Measurements from ENCODE around the gene SNN.

The SNN gene

DNA sequence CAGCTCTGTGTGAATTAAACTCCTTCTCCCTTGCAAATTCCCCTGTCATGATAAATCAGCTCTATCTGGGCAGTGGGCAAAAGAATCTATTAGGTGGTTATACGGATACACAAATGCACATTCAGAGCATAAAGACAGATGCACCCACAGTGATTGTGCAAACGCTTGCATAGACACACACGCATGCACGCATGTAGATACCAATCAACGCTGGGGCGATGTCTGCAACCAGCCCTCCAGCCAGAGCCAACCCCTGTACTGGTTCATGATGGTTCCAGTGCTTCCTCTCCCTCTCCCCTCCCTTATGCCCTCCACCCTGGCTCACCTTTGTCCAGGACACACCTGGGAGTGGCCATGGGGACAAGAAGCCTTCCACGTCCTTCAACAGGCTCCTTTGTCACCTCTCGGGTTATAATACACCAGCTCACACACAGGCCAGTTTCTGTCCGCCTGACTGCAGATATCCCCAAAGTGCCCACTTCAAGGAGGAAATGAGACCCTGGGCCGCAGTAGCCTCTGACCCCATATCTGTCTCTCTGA is 33.1 kb upstream of the SNN start:
- H3K4me3 ChIP-seq (replicated peaks; ENCODE audit: insufficient read depth, low read length), result no peak overlapping the region
- no peak for DNase-seq (ENCODE audit: low read depth in 1 of 2, low spot score in 1 of 2)
- no peak overlapping the region for H3K27ac ChIP-seq (replicated peaks)
- no peaks in the 10 kb centered on the region for H3K27me3 ChIP-seq (ENCODE audit: insufficient read depth, poor library complexity, severe bottlenecking)
- TF ChIP-seq, protein P1, sequence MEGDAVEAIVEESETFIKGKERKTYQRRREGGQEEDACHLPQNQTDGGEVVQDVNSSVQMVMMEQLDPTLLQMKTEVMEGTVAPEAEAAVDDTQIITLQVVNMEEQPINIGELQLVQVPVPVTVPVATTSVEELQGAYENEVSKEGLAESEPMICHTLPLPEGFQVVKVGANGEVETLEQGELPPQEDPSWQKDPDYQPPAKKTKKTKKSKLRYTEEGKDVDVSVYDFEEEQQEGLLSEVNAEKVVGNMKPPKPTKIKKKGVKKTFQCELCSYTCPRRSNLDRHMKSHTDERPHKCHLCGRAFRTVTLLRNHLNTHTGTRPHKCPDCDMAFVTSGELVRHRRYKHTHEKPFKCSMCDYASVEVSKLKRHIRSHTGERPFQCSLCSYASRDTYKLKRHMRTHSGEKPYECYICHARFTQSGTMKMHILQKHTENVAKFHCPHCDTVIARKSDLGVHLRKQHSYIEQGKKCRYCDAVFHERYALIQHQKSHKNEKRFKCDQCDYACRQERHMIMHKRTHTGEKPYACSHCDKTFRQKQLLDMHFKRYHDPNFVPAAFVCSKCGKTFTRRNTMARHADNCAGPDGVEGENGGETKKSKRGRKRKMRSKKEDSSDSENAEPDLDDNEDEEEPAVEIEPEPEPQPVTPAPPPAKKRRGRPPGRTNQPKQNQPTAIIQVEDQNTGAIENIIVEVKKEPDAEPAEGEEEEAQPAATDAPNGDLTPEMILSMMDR (IDR thresholded peaks at IDR 0.05; ENCODE audit: insufficient read depth, low read length), result no peak
- TF ChIP-seq GABPA (IDR thresholded peaks at IDR 0.05; ENCODE audit: low read depth), result no peak

GRCh38 chr16:11635679-11636171 is 32.5 kb upstream of the SNN start:
- DNase-seq (ENCODE audit: low read depth in 1 of 2, low spot score in 1 of 2), result no peak
- Histone ChIP-seq H3K27me3 (ENCODE audit: insufficient read depth, poor library complexity, severe bottlenecking) (no peaks in the 10 kb centered on the region), H3K27ac (replicated peaks) (no peak overlapping the region), H3K4me3 (replicated peaks; ENCODE audit: insufficient read depth, low read length) (no peak overlapping the region)
- TF ChIP-seq, protein P2, sequence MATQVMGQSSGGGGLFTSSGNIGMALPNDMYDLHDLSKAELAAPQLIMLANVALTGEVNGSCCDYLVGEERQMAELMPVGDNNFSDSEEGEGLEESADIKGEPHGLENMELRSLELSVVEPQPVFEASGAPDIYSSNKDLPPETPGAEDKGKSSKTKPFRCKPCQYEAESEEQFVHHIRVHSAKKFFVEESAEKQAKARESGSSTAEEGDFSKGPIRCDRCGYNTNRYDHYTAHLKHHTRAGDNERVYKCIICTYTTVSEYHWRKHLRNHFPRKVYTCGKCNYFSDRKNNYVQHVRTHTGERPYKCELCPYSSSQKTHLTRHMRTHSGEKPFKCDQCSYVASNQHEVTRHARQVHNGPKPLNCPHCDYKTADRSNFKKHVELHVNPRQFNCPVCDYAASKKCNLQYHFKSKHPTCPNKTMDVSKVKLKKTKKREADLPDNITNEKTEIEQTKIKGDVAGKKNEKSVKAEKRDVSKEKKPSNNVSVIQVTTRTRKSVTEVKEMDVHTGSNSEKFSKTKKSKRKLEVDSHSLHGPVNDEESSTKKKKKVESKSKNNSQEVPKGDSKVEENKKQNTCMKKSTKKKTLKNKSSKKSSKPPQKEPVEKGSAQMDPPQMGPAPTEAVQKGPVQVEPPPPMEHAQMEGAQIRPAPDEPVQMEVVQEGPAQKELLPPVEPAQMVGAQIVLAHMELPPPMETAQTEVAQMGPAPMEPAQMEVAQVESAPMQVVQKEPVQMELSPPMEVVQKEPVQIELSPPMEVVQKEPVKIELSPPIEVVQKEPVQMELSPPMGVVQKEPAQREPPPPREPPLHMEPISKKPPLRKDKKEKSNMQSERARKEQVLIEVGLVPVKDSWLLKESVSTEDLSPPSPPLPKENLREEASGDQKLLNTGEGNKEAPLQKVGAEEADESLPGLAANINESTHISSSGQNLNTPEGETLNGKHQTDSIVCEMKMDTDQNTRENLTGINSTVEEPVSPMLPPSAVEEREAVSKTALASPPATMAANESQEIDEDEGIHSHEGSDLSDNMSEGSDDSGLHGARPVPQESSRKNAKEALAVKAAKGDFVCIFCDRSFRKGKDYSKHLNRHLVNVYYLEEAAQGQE (IDR thresholded peaks at IDR 0.05; ENCODE audit: insufficient replicate concordance, low read depth), result no peak

- no peak overlapping the region for H3K4me3 ChIP-seq (replicated peaks; ENCODE audit: insufficient read depth, low read length)
- no peak for DNase-seq (ENCODE audit: low read depth in 1 of 2, low spot score in 1 of 2)
- TF ChIP-seq, protein P2 (IDR thresholded peaks at IDR 0.05; ENCODE audit: insufficient replicate concordance, low read depth), result no peak
- TF ChIP-seq GABPA (IDR thresholded peaks at IDR 0.05; ENCODE audit: low read depth) (no peak), POLR2AphosphoS5 (IDR thresholded peaks at IDR 0.05; ENCODE audit: low read depth) (no peak), SPI1 (IDR thresholded peaks at IDR 0.05; ENCODE audit: borderline replicate concordance, low read depth) (no peak)
- TF ChIP-seq, protein P1 (IDR thresholded peaks at IDR 0.05; ENCODE audit: insufficient read depth, low read length), result no peak
Measured at GRCh38 chr16:11636172-11636721, 32.0 kb upstream of the SNN start.

DNA sequence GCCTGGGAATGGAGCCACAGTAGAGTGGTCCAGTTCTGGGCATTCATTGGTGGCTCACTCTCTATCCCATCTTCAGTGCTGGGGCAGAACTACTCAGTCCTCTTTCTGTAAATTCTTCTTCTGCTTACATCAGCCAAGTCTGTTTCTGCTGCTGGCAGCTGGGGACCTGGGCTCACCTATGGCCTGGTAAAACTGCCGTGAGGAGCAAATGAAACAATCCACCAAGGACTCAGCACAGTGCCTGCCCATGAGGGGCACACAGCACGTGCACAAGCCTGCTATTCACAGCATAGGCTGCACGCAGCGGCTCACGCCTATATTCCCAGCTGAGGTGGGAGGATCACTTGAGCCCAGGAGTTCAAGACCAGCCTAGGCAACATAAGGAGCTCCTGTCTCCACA is 30.9 kb upstream of the SNN start:
- Histone ChIP-seq H3K27me3 (ENCODE audit: insufficient read depth, poor library complexity, severe bottlenecking) (no peaks in the 10 kb centered on the region), H3K27ac (replicated peaks) (no peak overlapping the region), H3K4me3 (replicated peaks; ENCODE audit: insufficient read depth, low read length) (no peak overlapping the region)
- TF ChIP-seq GABPA (IDR thresholded peaks at IDR 0.05; ENCODE audit: low read depth) (no peak), POLR2AphosphoS5 (IDR thresholded peaks at IDR 0.05; ENCODE audit: low read depth) (no peak), SPI1 (IDR thresholded peaks at IDR 0.05; ENCODE audit: borderline replicate concordance, low read depth) (no peak)
- TF ChIP-seq, protein P1 (IDR thresholded peaks at IDR 0.05; ENCODE audit: insufficient read depth, low read length), result no peak
- TF ChIP-seq, protein P2 (IDR thresholded peaks at IDR 0.05; ENCODE audit: insufficient replicate concordance, low read depth), result no peak
- DNase-seq (ENCODE audit: low read depth in 1 of 2, low spot score in 1 of 2), result no peak

More at GRCh38 chr16:11636172-11636721, 32.0 kb upstream of the SNN start:
- Histone ChIP-seq H3K27me3 (ENCODE audit: insufficient read depth, poor library complexity, severe bottlenecking) (no peaks in the 10 kb centered on the region), H3K27ac (replicated peaks) (no peak overlapping the region)
